CD8-positive, alpha-beta memory T cell (primary cell): ENCODE results near the gene AUTS2. TPM values are rescaled to one million over a fixed set of nuclear protein-coding genes. Genes with fewer than 3 reads are reported as not detected.

ENCODE experiments used
- CTCF ChIA-PET: fragments of 350-600 bp; sonication (Branson Sonifier 250); formaldehyde crosslinking; loops from one replicate; lab custom pipeline; 2021; ENCODE audit warnings: antibody characterized with exemption; lab: Charles Lee
- POLR2A ChIA-PET: fragments of 350-600 bp; sonication (Branson Sonifier 250); formaldehyde crosslinking; loops from one replicate; lab custom pipeline; 2021; ENCODE audit warnings: antibody characterized with exemption; lab: Charles Lee
- DNase-seq, 5 donors: peaks; one replicate each; pipeline versions ENCODE4 v3.0.0 to v3.0.0-alpha.2; 2020 to 2022; ENCODE audit warnings: mixed read lengths in 1 of 5
- H3K27ac ChIP-seq: one replicate; pipeline ENCODE4 v1.7.0; 2013; ENCODE audit warnings: low read depth, mild to moderate bottlenecking, low read length, moderate library complexity
- H3K27me3 ChIP-seq: 2 replicates; pipeline ENCODE4 v1.7.0; 2013; ENCODE audit warnings: low read length, mild to moderate bottlenecking; ENCODE audit not compliant: insufficient read depth, poor library complexity, severe bottlenecking
- H3K36me3 ChIP-seq: 2 replicates; pipeline ENCODE4 v1.7.0; 2013; ENCODE audit warnings: mild to moderate bottlenecking, low read length, moderate library complexity; ENCODE audit not compliant: insufficient read depth
- H3K4me1 ChIP-seq: 2 replicates; pipeline ENCODE4 v1.7.0; 2013; ENCODE audit warnings: mild to moderate bottlenecking, low read length, moderate library complexity; ENCODE audit not compliant: insufficient read depth
- H3K4me3 ChIP-seq: 2 replicates; pipeline ENCODE4 v1.7.0; 2013; ENCODE audit warnings: mild to moderate bottlenecking, low read length
- H3K9me3 ChIP-seq: 2 replicates; pipeline ENCODE4 v1.7.0; 2013; ENCODE audit warnings: mild to moderate bottlenecking, low read length
- H3K27ac Mint-ChIP-seq, 8 donors: one replicate each; pipeline ENCODE4 v1.8.0; 2020 to 2021; ENCODE audit warnings: mixed read lengths in 8 of 8, mild to moderate bottlenecking in 6 of 8, inconsistent platforms in 3 of 8, moderate library complexity in 3 of 8
- H3K27me3 Mint-ChIP-seq, 2 donors: one replicate each; pipeline ENCODE4 v1.8.0; 2020 to 2021; ENCODE audit warnings: mixed read lengths in 2 of 2, mild to moderate bottlenecking in 1 of 2, moderate library complexity in 1 of 2
- H3K36me3 Mint-ChIP-seq, 3 donors: one replicate each; pipeline ENCODE4 v1.8.0; 2020 to 2021; ENCODE audit warnings: mixed read lengths in 3 of 3, inconsistent platforms in 1 of 3, mild to moderate bottlenecking in 1 of 3
- H3K4me1 Mint-ChIP-seq, 3 donors: one replicate each; pipeline ENCODE4 v1.8.0; 2020 to 2021; ENCODE audit warnings: mixed read lengths in 3 of 3, inconsistent platforms in 1 of 3, mild to moderate bottlenecking in 1 of 3
- H3K4me3 Mint-ChIP-seq, 7 donors: one replicate each; pipeline ENCODE4 v1.8.0; 2020 to 2021; ENCODE audit warnings: mixed read lengths in 7 of 7, mild to moderate bottlenecking in 6 of 7, moderate library complexity in 4 of 7, inconsistent platforms in 2 of 7
- H3K9me3 Mint-ChIP-seq, 5 donors: one replicate each; pipeline ENCODE4 v1.8.0; 2020 to 2022; ENCODE audit warnings: mixed read lengths in 5 of 5, mild to moderate bottlenecking in 3 of 5, moderate library complexity in 2 of 5, inconsistent platforms in 1 of 5
- polyA plus RNA-seq: library from polyadenylated mRNA; unstranded; fragments of 300-500 nt; fragmentation: Illumina TruSeq; gene quantifications from one replicate; pipeline ENCODE4 v1.2.3, GENCODE V29; 2021
- total RNA-seq, 2 experiments: library from RNA; stranded (reverse); gene quantifications; one replicate each; pipeline ENCODE4 v1.2.3, GENCODE V29; 2021

Gene AUTS2
- total and polyA plus RNA-seq, 3 experiments from 2014 or later, result 4.4 to 9.9 (median 5.3) TPM

DNA sequence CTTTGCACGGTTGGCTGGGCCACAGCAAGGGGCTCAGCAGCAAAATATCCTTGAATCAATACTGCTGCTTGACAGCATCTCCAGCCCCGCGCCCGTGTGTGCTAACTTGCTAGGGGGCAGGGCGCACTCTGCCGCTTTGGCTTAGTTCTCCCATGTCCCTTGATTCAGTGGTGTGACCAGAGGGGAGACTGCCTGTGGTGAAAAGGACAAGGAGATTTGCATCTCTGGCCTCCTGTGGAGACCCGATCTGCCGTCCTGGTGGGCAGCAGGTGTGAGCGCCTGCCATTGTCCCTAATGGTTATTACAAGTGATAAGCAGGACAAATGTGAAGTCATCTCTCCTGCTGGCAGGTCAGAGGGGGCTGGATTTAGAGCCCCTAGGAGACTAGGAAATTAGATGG lies 1033.4 kb downstream of the AUTS2 start:
- no peaks in the 10 kb centered on the region for H3K36me3 ChIP-seq
- peaks cover 0 to 1% (median 0%) of the 10 kb centered on the region in 3 donors for H3K36me3 Mint-ChIP-seq
- no peaks in the 10 kb centered on the region for H3K9me3 ChIP-seq
- H3K4me3 ChIP-seq, result no peak overlapping the region
- no peaks in the 10 kb centered on the region for H3K9me3 Mint-ChIP-seq
- peaks cover 0 to 9% (median 0%) of the 10 kb centered on the region in 3 donors for H3K4me1 Mint-ChIP-seq
- no peak overlapping the region for H3K27ac ChIP-seq
- no peaks in the 10 kb centered on the region for H3K27me3 ChIP-seq
- H3K27me3 Mint-ChIP-seq, result peaks cover 0 to 6% of the 10 kb centered on the region in 2 donors
- no peak overlapping the region for H3K4me3 Mint-ChIP-seq
- no peaks in the 10 kb centered on the region for H3K4me1 ChIP-seq
- DNase-seq, result no peak
- ChIA-PET POLR2A (no interaction called here), CTCF (no interaction called here)
- H3K27ac Mint-ChIP-seq, result no peak overlapping the region

DNA sequence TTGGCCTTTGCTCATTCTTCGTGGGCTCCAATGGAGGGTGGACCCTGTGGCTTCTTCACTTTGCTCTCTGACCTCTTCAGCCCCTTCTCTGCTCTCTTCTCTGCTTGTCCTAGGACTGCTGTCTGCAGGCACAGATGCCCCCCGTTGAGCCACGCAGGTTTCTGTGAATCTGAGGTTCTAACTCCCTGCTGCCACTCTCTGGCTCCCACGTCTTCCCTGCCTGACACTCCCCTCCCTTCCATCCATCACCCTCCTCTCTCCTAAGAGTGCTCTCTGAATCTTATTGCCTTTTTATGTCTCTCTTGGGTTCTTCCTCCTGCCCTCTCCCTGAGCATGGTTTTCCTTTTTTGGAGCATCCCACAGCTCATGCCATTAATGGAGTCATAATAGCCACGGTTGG lies 1034.1 kb downstream of the AUTS2 start:
- no peaks in the 10 kb centered on the region for H3K36me3 ChIP-seq
- Mint-ChIP-seq H3K9me3 (no peaks in the 10 kb centered on the region), H3K4me3 (no peak overlapping the region), H3K27ac (peak overlapping the region in 1 of 8 donors; percentile 43), H3K36me3 (no peaks in the 10 kb centered on the region), H3K4me1 (peaks cover under 1 to 10% (median 3%) of the 10 kb centered on the region in 3 donors), H3K27me3 (peaks cover 0 to 5% of the 10 kb centered on the region in 2 donors)
- no peaks in the 10 kb centered on the region for H3K27me3 ChIP-seq
- no peak for DNase-seq
- ChIA-PET POLR2A (no interaction called here), CTCF (interaction anchor here (1.0 kb wide), 1 partner anchor 66 kb away, joined by 4 read pairs; no protein-coding TSS in a partner anchor)
- H3K4me3 ChIP-seq, result no peak overlapping the region
- no peaks in the 10 kb centered on the region for H3K9me3 ChIP-seq
- no peaks in the 10 kb centered on the region for H3K4me1 ChIP-seq
- no peak overlapping the region for H3K27ac ChIP-seq

DNA sequence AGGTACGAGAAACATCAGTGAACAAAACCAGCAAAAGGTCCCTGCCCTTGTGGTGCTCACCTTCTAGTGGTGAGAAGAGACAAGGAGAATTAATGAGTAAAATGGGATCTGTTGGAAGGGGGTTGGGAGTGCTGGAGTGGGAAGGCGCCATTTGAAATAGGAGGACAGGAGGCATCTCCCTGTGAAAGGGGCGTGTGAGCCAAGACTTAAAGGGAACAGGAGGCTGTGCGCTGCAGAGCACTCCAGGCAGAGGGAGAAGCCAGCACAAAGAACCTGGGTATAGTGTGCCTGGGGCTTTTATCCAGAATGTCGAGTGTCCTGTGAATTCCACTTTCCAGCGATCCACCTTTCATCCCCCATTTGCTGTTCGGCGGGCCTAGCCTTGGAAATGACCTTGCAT lies 1035.8 kb downstream of the AUTS2 start:
- ChIA-PET CTCF (no interaction called here), POLR2A (no interaction called here)
- H3K27ac ChIP-seq, result no peak overlapping the region
- H3K4me1 Mint-ChIP-seq, result peaks cover 3 to 13% (median 8%) of the 10 kb centered on the region in 3 donors
- H3K4me1 ChIP-seq, result no peaks in the 10 kb centered on the region
- H3K9me3 Mint-ChIP-seq, result no peaks in the 10 kb centered on the region
- peak overlapping the region in 1 of 7 donors; percentile 6 for H3K4me3 Mint-ChIP-seq
- H3K36me3 Mint-ChIP-seq, result no peaks in the 10 kb centered on the region
- no peaks in the 10 kb centered on the region for H3K9me3 ChIP-seq
- DNase-seq, result no peak
- H3K4me3 ChIP-seq, result no peak overlapping the region
- H3K36me3 ChIP-seq, result no peaks in the 10 kb centered on the region
- no peaks in the 10 kb centered on the region for H3K27me3 Mint-ChIP-seq
- no peak overlapping the region for H3K27ac Mint-ChIP-seq
- H3K27me3 ChIP-seq, result no peaks in the 10 kb centered on the region

DNA sequence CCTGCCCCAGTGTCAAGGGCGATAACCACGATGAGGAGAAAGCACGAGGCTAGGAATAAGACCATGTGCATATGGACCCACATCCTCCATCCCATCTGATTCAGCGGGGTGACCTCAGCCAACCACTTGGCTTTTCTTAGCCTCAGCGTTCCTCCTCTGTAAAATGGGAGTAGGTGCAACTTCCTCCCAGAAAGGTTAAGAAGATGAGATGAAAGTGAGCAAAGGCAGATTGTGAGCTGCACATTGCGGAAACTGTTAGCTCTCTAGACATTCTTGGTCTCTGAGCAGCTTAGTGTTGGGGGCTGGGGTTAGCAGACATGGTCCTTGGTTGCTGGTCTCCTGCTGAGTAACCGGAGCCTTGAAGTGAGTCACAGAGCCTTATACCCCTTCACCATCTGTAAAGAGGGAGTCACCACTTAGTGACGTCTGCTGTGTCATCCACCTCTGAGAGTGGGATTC lies 1036.4 kb downstream of the AUTS2 start:
- no peak for DNase-seq
- Mint-ChIP-seq H3K36me3 (no peaks in the 10 kb centered on the region), H3K27me3 (no peaks in the 10 kb centered on the region), H3K9me3 (no peaks in the 10 kb centered on the region), H3K4me1 (peaks cover 3 to 13% (median 8%) of the 10 kb centered on the region in 3 donors), H3K4me3 (no peak overlapping the region), H3K27ac (peak overlapping the region in 2 of 8 donors; percentile 44 to 50)
- no peaks in the 10 kb centered on the region for H3K9me3 ChIP-seq
- no peaks in the 10 kb centered on the region for H3K36me3 ChIP-seq
- H3K4me3 ChIP-seq, result no peak overlapping the region
- H3K4me1 ChIP-seq, result no peaks in the 10 kb centered on the region
- no peak overlapping the region for H3K27ac ChIP-seq
- POLR2A ChIA-PET, result no interaction called here
- CTCF ChIA-PET, result interaction anchor here (1.2 to 2.3 kb wide), 2 partner anchors 47 to 64 kb away, joined by 3 to 9 read pairs; no protein-coding TSS in a partner anchor
- no peaks in the 10 kb centered on the region for H3K27me3 ChIP-seq

DNA sequence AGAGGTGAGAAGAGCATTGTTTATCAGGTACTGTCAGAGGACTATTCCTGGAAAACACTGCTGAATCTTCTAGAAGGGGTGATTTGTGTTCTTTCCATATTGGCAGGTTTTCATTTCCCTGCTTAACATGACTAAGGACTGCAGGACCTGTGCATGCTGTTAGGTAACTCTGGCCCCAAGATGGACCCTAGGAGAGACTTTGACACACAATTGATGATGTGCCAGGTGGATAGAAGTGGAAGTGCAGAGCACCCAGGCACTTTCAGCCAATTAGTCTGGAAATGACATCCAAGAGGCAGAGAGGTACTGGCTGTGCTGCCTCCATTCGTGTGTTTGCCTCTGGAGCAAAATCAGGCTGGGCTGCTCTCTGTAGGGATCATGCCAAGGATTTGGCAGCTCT lies 1037.4 kb downstream of the AUTS2 start:
- ChIA-PET POLR2A (no interaction called here), CTCF (interaction anchor here (0.9 to 2.3 kb wide), 3 partner anchors 12 to 63 kb away, joined by 3 to 9 read pairs (median 3); no protein-coding TSS in a partner anchor)
- Mint-ChIP-seq H3K4me3 (no peak overlapping the region), H3K27me3 (peaks cover 0 to 2% of the 10 kb centered on the region in 2 donors), H3K27ac (peak overlapping the region in 2 of 8 donors; percentile 7 to 44), H3K4me1 (peaks cover 3 to 13% (median 8%) of the 10 kb centered on the region in 3 donors), H3K36me3 (no peaks in the 10 kb centered on the region), H3K9me3 (no peaks in the 10 kb centered on the region)
- Histone ChIP-seq H3K9me3 (no peaks in the 10 kb centered on the region), H3K27ac (no peak overlapping the region), H3K4me3 (no peak overlapping the region), H3K27me3 (no peaks in the 10 kb centered on the region), H3K36me3 (no peaks in the 10 kb centered on the region), H3K4me1 (no peaks in the 10 kb centered on the region)
- no peak for DNase-seq

DNA sequence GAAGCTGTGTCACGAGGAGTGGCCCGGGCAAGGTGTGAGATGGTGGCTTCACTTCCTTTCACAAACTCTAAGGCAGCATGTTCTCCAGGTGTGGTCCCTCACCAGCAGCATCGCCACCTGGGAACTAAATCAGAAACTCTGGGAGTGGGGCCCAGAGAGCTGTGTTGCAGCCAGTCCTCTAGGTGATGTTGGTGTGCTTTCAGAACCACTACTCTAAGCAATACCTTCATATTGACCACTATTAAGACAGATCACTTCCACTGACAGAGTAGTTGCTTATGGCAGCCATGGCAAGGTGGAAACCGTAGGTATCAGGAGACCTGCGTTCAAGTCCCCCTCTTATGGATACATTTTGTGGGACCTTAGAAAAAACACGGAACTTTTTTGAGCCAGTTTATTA lies 1037.9 kb downstream of the AUTS2 start:
- peak overlapping the region in 1 of 8 donors; percentile 47 for H3K27ac Mint-ChIP-seq
- Histone ChIP-seq H3K27me3 (no peaks in the 10 kb centered on the region), H3K27ac (no peak overlapping the region), H3K36me3 (no peaks in the 10 kb centered on the region), H3K9me3 (no peaks in the 10 kb centered on the region), H3K4me3 (no peak overlapping the region), H3K4me1 (no peaks in the 10 kb centered on the region)
- peaks cover 0 to 2% of the 10 kb centered on the region in 2 donors for H3K27me3 Mint-ChIP-seq
- CTCF ChIA-PET, result interaction anchor here (0.9 to 2.3 kb wide), 2 partner anchors 11 to 62 kb away, joined by 3 to 9 read pairs; no protein-coding TSS in a partner anchor
- H3K36me3 Mint-ChIP-seq, result no peaks in the 10 kb centered on the region
- DNase-seq, result no peak
- peaks cover 3 to 13% (median 8%) of the 10 kb centered on the region in 3 donors for H3K4me1 Mint-ChIP-seq
- H3K4me3 Mint-ChIP-seq, result no peak overlapping the region
- no peaks in the 10 kb centered on the region for H3K9me3 Mint-ChIP-seq
- POLR2A ChIA-PET, result no interaction called here

DNA sequence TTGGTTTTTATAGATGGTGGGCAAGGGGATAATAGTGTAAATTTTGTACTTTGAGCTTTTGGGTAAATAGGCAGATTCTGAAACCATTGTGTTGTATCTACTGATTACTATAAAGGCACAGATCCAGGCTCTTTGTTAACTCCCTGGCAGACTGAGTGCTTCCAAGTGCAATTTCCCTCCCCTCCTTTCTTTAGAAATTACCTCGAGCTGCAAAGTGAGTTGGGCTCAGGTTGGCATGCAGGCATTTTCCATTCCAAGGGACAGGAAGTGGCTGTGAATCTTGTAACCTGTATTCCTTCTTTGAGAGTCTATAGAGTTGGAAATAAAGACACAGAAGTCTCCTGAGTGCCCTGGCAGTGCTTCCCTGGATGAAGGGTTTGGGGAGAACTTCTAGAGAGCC lies 1039.5 kb downstream of the AUTS2 start:
- ChIA-PET POLR2A (no interaction called here), CTCF (no interaction called here)
- no peaks in the 10 kb centered on the region for H3K36me3 Mint-ChIP-seq
- H3K9me3 Mint-ChIP-seq, result no peaks in the 10 kb centered on the region
- DNase-seq, result no peak
- no peaks in the 10 kb centered on the region for H3K9me3 ChIP-seq
- H3K4me1 ChIP-seq, result no peaks in the 10 kb centered on the region
- H3K27ac Mint-ChIP-seq, result peak overlapping the region in 1 of 8 donors; percentile 48
- no peak overlapping the region for H3K4me3 ChIP-seq
- H3K36me3 ChIP-seq, result no peaks in the 10 kb centered on the region
- H3K4me3 Mint-ChIP-seq, result no peak overlapping the region
- no peak overlapping the region for H3K27ac ChIP-seq
- H3K27me3 Mint-ChIP-seq, result peaks cover 0 to 2% of the 10 kb centered on the region in 2 donors
- H3K4me1 Mint-ChIP-seq, result peaks cover 3 to 13% (median 8%) of the 10 kb centered on the region in 3 donors
- H3K27me3 ChIP-seq, result no peaks in the 10 kb centered on the region

DNA sequence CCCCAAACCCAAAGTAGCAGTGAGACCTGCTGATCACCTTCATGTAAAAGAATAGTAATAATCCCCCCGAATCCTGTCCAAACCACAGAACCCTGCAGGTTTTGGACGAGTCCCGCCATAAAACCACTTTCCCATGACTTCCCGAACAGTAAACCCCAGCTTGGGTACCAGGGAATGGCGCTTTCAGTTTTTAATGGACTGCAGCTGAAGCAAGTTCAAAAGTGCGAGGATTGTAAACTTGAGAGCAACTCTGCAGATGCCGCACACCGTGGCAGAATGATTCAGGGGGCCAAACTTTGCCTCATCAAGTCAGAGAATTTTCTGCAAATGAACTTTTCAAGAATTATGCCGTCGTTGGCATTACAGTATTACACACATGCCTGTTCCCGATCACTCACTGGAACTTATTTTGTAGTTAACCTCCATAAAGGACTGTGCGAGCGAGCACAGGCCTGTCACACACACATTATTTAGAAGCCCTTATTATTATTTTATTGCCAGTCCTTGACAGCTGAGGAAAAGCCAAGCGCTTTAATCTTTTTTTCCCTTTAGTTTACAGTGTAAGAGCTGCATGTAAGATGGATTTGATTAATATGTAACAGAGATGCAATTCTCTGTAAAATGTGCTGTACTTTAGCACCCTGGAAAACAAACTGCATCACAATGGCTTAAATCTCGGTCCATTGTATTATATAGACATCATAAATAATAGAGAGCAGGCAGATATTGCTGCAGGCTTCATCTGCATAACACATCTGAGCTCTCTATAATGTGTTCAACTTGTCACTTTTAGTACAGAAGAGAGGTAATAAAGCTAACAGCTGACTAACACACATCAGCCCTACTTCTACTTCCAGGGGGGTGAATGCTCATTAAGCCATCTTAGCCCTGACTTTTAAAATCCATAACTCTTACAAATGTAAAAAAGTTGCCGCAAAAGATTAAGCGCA lies 1040.2 kb downstream of the AUTS2 start:
- Histone ChIP-seq H3K36me3 (no peaks in the 10 kb centered on the region), H3K9me3 (no peaks in the 10 kb centered on the region), H3K4me1 (no peaks in the 10 kb centered on the region), H3K27ac (no peak overlapping the region), H3K27me3 (no peaks in the 10 kb centered on the region), H3K4me3 (no peak overlapping the region)
- H3K27ac Mint-ChIP-seq, result peak overlapping the region in 2 of 8 donors; percentile 39 to 40
- H3K36me3 Mint-ChIP-seq, result no peaks in the 10 kb centered on the region
- H3K9me3 Mint-ChIP-seq, result no peaks in the 10 kb centered on the region
- DNase-seq, result no peak
- peaks cover 0 to 2% of the 10 kb centered on the region in 2 donors for H3K27me3 Mint-ChIP-seq
- ChIA-PET POLR2A (no interaction called here), CTCF (no interaction called here)
- H3K4me3 Mint-ChIP-seq, result no peak overlapping the region
- peaks cover 3 to 13% (median 8%) of the 10 kb centered on the region in 3 donors for H3K4me1 Mint-ChIP-seq
